KMS-11 (cell line): ENCODE results near the gene PRKG1.

Source experiments
- H2AFZ ChIP-seq: fragments of 200-600 bp; sonication (generic); 2 replicates; pipeline ENCODE4 v1.6.1; 2016; ENCODE audit warnings: antibody characterized with exemption, mixed run types, low read depth
- H3K27ac ChIP-seq: fragments of 200-600 bp; sonication (generic); 2 replicates; pipeline ENCODE4 v1.6.1; 2016; ENCODE audit warnings: mild to moderate bottlenecking, mixed run types
- H3K27me3 ChIP-seq: fragments of 200-600 bp; sonication (generic); 2 replicates; pipeline ENCODE4 v1.6.1; 2017; ENCODE audit warnings: mild to moderate bottlenecking, low read depth, mixed run types, moderate library complexity; ENCODE audit not compliant: insufficient read depth
- H3K36me3 ChIP-seq: fragments of 200-600 bp; sonication (generic); 2 replicates; pipeline ENCODE4 v1.6.1; 2017; ENCODE audit warnings: mild to moderate bottlenecking, mixed run types; ENCODE audit not compliant: insufficient read depth
- H3K4me1 ChIP-seq: fragments of 200-600 bp; sonication (generic); 2 replicates; pipeline ENCODE4 v1.6.1; 2016; ENCODE audit warnings: mild to moderate bottlenecking, low read depth, mixed run types; ENCODE audit not compliant: poor library complexity, severe bottlenecking
- H3K4me2 ChIP-seq: fragments of 200-600 bp; sonication (generic); 2 replicates; pipeline ENCODE4 v1.7.0; 2016; ENCODE audit warnings: mild to moderate bottlenecking, mixed run types
- H3K4me3 ChIP-seq: fragments of 200-600 bp; sonication (generic); IDR thresholded peaks from 2 replicates; pipeline ENCODE4 v1.6.1; 2017; ENCODE audit warnings: low read depth, low read length, mixed read lengths; ENCODE audit not compliant: insufficient read depth
- H3K79me2 ChIP-seq: fragments of 200-600 bp; sonication (generic); 2 replicates; pipeline ENCODE4 v1.6.1; 2016; ENCODE audit warnings: low read depth, mixed run types; ENCODE audit not compliant: insufficient read depth
- H3K9ac ChIP-seq: fragments of 200-600 bp; sonication (generic); 2 replicates; pipeline ENCODE4 v1.6.1; 2016; ENCODE audit warnings: mild to moderate bottlenecking, mixed run types
- H4K20me1 ChIP-seq: fragments of 200-600 bp; sonication (generic); 2 replicates; pipeline ENCODE4 v1.6.1; 2016; ENCODE audit warnings: mild to moderate bottlenecking, mixed run types; ENCODE audit not compliant: insufficient read depth
- TF ChIP-seq, protein P1 (sequence below): fragments of 200-600 bp; sonication (generic); conservative IDR thresholded peaks from 2 replicates; pipeline ENCODE4 v1.6.1; 2017; ENCODE audit warnings: low read depth, mild to moderate bottlenecking, antibody characterized with exemption, low read length, moderate library complexity, mixed read lengths

The PRKG1 gene

DNA sequence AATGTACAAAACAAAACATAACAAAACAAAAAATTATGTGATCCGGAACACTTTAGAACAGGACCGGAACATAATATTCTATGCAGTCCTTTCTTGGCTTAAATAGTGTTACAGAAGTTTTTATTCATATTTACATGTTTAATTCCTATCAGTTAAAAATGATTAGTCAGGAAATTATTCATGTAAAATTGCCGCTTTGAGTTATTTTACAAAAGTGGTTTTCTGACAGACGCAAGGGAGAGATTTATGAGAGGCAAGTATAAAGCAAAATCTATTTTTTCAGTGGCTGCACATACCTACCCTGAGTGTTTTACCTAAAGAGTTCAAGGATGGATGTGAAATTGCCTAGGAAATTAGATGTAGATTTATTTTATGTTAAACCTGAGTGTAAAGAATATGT is 1009.1 kb downstream of the PRKG1 start:
- TF ChIP-seq, protein P1, sequence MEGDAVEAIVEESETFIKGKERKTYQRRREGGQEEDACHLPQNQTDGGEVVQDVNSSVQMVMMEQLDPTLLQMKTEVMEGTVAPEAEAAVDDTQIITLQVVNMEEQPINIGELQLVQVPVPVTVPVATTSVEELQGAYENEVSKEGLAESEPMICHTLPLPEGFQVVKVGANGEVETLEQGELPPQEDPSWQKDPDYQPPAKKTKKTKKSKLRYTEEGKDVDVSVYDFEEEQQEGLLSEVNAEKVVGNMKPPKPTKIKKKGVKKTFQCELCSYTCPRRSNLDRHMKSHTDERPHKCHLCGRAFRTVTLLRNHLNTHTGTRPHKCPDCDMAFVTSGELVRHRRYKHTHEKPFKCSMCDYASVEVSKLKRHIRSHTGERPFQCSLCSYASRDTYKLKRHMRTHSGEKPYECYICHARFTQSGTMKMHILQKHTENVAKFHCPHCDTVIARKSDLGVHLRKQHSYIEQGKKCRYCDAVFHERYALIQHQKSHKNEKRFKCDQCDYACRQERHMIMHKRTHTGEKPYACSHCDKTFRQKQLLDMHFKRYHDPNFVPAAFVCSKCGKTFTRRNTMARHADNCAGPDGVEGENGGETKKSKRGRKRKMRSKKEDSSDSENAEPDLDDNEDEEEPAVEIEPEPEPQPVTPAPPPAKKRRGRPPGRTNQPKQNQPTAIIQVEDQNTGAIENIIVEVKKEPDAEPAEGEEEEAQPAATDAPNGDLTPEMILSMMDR, result no peak
- Histone ChIP-seq H3K4me2 (no peak overlapping the region), H3K27me3 (no peaks in the 10 kb centered on the region), H3K27ac (no peak overlapping the region), H3K36me3 (no peaks in the 10 kb centered on the region), H4K20me1 (no peaks in the 10 kb centered on the region), H3K4me3 (no peak overlapping the region), H3K9ac (no peak overlapping the region), H3K4me1 (no peaks in the 10 kb centered on the region), H2AFZ (no peak overlapping the region), H3K79me2 (no peaks in the 10 kb centered on the region)

- no peak overlapping the region for H2AFZ ChIP-seq
- no peak overlapping the region for H3K4me3 ChIP-seq
- H3K36me3 ChIP-seq, result no peaks in the 10 kb centered on the region
- TF ChIP-seq, protein P1, result no peak
- no peak overlapping the region for H3K4me2 ChIP-seq
- no peak overlapping the region for H3K9ac ChIP-seq
- no peaks in the 10 kb centered on the region for H3K4me1 ChIP-seq
- H3K79me2 ChIP-seq, result no peaks in the 10 kb centered on the region
- no peak overlapping the region for H3K27ac ChIP-seq
- H4K20me1 ChIP-seq, result no peaks in the 10 kb centered on the region
- no peaks in the 10 kb centered on the region for H3K27me3 ChIP-seq
Observed at GRCh38 chr10:52092390-52092789, 1018.1 kb downstream of the PRKG1 start.

DNA sequence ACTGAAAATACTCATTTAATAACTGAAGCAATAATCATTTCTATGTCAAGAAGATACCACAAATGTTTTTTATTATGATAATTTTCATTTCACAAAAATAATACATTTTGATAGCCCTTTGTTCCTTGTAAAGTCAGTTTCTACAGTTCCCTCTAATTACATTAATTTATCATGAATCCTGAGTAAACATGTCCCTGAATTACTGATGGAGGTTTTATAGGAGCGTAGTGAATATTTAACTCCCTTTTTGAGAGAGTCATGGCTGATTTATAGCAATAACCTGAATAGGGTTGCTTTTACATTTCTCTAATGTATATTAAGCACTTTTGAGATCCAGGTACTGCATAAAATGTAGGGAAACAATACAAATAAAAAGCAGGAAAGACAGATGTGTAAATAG is 1023.8 kb downstream of the PRKG1 start:
- TF ChIP-seq, protein P1, result no peak
- no peak overlapping the region for H3K9ac ChIP-seq
- no peak overlapping the region for H3K4me3 ChIP-seq
- no peaks in the 10 kb centered on the region for H3K36me3 ChIP-seq
- H2AFZ ChIP-seq, result no peak overlapping the region
- H4K20me1 ChIP-seq, result no peaks in the 10 kb centered on the region
- H3K4me2 ChIP-seq, result no peak overlapping the region
- H3K4me1 ChIP-seq, result no peaks in the 10 kb centered on the region
- no peaks in the 10 kb centered on the region for H3K27me3 ChIP-seq
- no peaks in the 10 kb centered on the region for H3K79me2 ChIP-seq
- H3K27ac ChIP-seq, result no peak overlapping the region

DNA sequence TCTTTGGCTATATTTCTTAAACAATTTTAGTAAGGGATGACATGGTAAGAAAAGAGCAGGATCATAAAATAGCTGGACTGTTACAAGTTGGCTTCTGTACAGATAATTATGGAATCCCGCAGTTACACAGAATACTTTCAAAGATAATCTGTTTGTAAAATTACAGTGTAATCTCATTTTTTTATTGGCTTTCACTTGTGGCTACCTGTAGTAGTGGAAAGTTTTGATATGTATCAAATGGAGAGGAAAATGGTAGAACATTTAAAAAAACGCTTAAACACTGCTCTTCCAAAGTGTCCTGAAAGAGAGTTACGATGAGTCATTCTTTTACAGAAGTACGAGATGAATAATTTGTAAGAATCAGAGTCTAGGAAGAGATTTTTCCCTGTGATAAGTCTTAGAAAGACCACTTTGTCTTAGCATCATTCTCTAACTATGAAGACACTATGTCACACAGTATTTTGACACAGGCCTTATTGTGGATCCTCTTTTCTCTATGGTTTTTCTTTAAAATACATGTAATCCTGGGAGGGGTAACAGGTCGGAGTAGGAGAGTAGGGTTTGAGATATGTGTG is 1024.8 kb downstream of the PRKG1 start:
- H3K4me3 ChIP-seq, result no peak overlapping the region
- H3K4me1 ChIP-seq, result no peaks in the 10 kb centered on the region
- H4K20me1 ChIP-seq, result no peaks in the 10 kb centered on the region
- no peaks in the 10 kb centered on the region for H3K79me2 ChIP-seq
- H2AFZ ChIP-seq, result no peak overlapping the region
- TF ChIP-seq, protein P1, result no peak
- H3K27ac ChIP-seq, result no peak overlapping the region
- no peaks in the 10 kb centered on the region for H3K27me3 ChIP-seq
- H3K9ac ChIP-seq, result no peak overlapping the region
- no peaks in the 10 kb centered on the region for H3K36me3 ChIP-seq
- no peak overlapping the region for H3K4me2 ChIP-seq
